H1 (cell line): ENCODE results near the gene HMGCS2. TPM values are rescaled to one million over a fixed set of nuclear protein-coding genes. Genes with fewer than 3 reads are reported as not detected.

Experiments used
- CEBPB ChIP-seq: IDR thresholded peaks from 2 replicates; pipeline ENCODE4 v1.6.1; 2012; ENCODE audit warnings: low read depth, low read length
- CHD7 ChIP-seq: fragments of 300-600 bp; sonication (generic); IDR thresholded peaks from 2 replicates; pipeline ENCODE4 v1.7.1; 2012; ENCODE audit warnings: low read length, moderate library complexity, mild to moderate bottlenecking, inconsistent platforms; ENCODE audit not compliant: insufficient replicate concordance
- FOSL1 ChIP-seq: IDR thresholded peaks from 2 replicates; pipeline ENCODE4 v1.6.1; 2011; ENCODE audit warnings: mild to moderate bottlenecking, low read depth, low read length, moderate library complexity; ENCODE audit not compliant: insufficient read depth
- MAFK ChIP-seq: IDR thresholded peaks from 2 replicates; pipeline ENCODE4 v1.6.1; 2012; ENCODE audit warnings: low read depth, mild to moderate bottlenecking, improper control_type of control experiment, low read length
- POU5F1 ChIP-seq: IDR thresholded peaks from 2 replicates; pipeline ENCODE4 v1.6.1; 2011; ENCODE audit warnings: low read depth, mild to moderate bottlenecking, low read length, moderate library complexity
- RNF2 ChIP-seq: fragments of 200-900, 300-1000 bp; sonication (generic); IDR thresholded peaks from 2 replicates; pipeline ENCODE4 v1.7.1; 2016; ENCODE audit warnings: borderline replicate concordance, low read depth, mild to moderate bottlenecking, antibody characterized with exemption, low read length; ENCODE audit not compliant: poor library complexity, severe bottlenecking; ENCODE audit errors: missing control alignments
- SP1 ChIP-seq: IDR thresholded peaks from 2 replicates; pipeline ENCODE4 v1.6.1; 2011; ENCODE audit warnings: low read depth, low read length
- SRF ChIP-seq: IDR thresholded peaks from 2 replicates; pipeline ENCODE4 v1.6.1; 2011; ENCODE audit warnings: mild to moderate bottlenecking, low read depth, low read length, moderate library complexity
- SUZ12 ChIP-seq: fragments of 200-600 bp; sonication (generic); IDR thresholded peaks from 2 replicates; pipeline ENCODE4 v1.6.1; 2012; ENCODE audit warnings: mild to moderate bottlenecking, inconsistent platforms, low read length, moderate library complexity, mixed read lengths
- TAF7 ChIP-seq: optimal IDR thresholded peaks from 2 replicates; pipeline ENCODE3; 2011; ENCODE audit warnings: low read depth, mild to moderate bottlenecking, inconsistent platforms, low read length, moderate library complexity, borderline replicate concordance
- TBP ChIP-seq: IDR thresholded peaks from 2 replicates; pipeline ENCODE4 v1.6.1; 2011; ENCODE audit warnings: low read depth, low read length, improper control_type of control experiment
- ZNF274 ChIP-seq: IDR thresholded peaks from 2 replicates; pipeline ENCODE4 v1.7.0; 2012; ENCODE audit warnings: low read length, borderline replicate concordance; ENCODE audit errors: extremely low read depth
- polyA plus RNA-seq, 7 experiments: library from polyadenylated mRNA; depleted of rRNA in 3 of 7; stranded (reverse) in 5 of 7; unstranded in 2 of 7; fragments of >200 nt in 5 of 7; fragments of 200-250 nt in 2 of 7; gene quantifications; 1 replicate in 5 of 7; 2 replicates in 1 of 7; 4 replicates in 1 of 7; pipeline versions ENCODE4 v1.2.1 to v1.2.3, GENCODE V29; 2011 to 2013; ENCODE audit warnings: missing spikeins in 2 of 7, mixed read lengths in 2 of 7
- total RNA-seq: library from RNA; stranded (reverse); fragmentation: NEBNext Ultra II Directional; extraction: Animal tissue kit (Norgen Biotek cat#: 25700); gene quantifications from 2 replicates; pipeline ENCODE4 v1.2.1, GENCODE V29; 2021

HMGCS2 gene
- total and polyA plus RNA-seq, 2 of the 8 experiments (the other 6 are each of a cell fraction or from before 2014, with no cell fraction given) = not detected

- TF ChIP-seq CHD7 = no peak
- TF ChIP-seq RNF2 = no peak
- TF ChIP-seq SUZ12 = no peak
- no peak for TF ChIP-seq MAFK
- no peak for TF ChIP-seq TBP
- no peak for TF ChIP-seq FOSL1
- TF ChIP-seq CEBPB = no peak
- TF ChIP-seq ZNF274 = no peak
- TF ChIP-seq POU5F1 = no peak
- no peak for TF ChIP-seq TAF7
- no peak for TF ChIP-seq SP1
- TF ChIP-seq SRF = no peak
These were observed 35.0 kb downstream of the HMGCS2 start (continued) for GRCh38 chr1:119733754-119734153.
